Esophagus muscularis mucosa (tissue), 4 donors: ENCODE data around the gene HK1. TPM values are rescaled to one million over a fixed set of nuclear protein-coding genes. Genes with fewer than 3 reads are reported as not detected.

Experiments used
- DNase-seq: peaks from one replicate; pipeline ENCODE4 v3.0.0-alpha.2; 2017; ENCODE audit errors: extremely low spot score
- H3K27ac ChIP-seq, 4 donors: fragments of 200-600 bp; sonication (generic); replicated peaks in 1 of 4; 1 replicate in 3 of 4; 2 replicates in 1 of 4; pipeline ENCODE4 v1.5.1; 2016 to 2019; ENCODE audit warnings: mild to moderate bottlenecking in 1 of 4
- H3K27me3 ChIP-seq, 4 donors: fragments of 200-600 bp; sonication (generic); one replicate each; pipeline versions ENCODE4 v1.5.1 to v1.6.0; 2016 to 2019
- H3K36me3 ChIP-seq, 4 donors: fragments of 200-600 bp; sonication (generic); one replicate each; pipeline ENCODE4 v1.5.1; 2016 to 2019
- H3K4me1 ChIP-seq, 4 donors: fragments of 200-600 bp; sonication (generic); one replicate each; pipeline ENCODE4 v1.5.1; 2016 to 2019
- H3K4me3 ChIP-seq, 4 donors: fragments of 200-600 bp; sonication (generic); 1 replicate in 2 of 4; 2 replicates in 2 of 4; pipeline ENCODE4 v1.5.1; 2016 to 2019; ENCODE audit warnings: mild to moderate bottlenecking in 4 of 4, moderate library complexity in 1 of 4
- H3K9me3 ChIP-seq, 4 donors: fragments of 200-600 bp; sonication (generic); 1 replicate in 3 of 4; 2 replicates in 1 of 4; pipeline ENCODE4 v1.5.1; 2016 to 2019
- EP300 ChIP-seq: sonication (generic); formaldehyde crosslinking; IDR thresholded peaks from one replicate; pipeline ENCODE4 v1.6.1; 2017; ENCODE audit warnings: antibody characterized with exemption
- POLR2A ChIP-seq: fragments of 450-650 bp; IDR thresholded peaks from one replicate; pipeline ENCODE4 v1.6.1; 2017; ENCODE audit warnings: antibody characterized with exemption, moderate library complexity, mild to moderate bottlenecking, low read depth
- POLR2AphosphoS5 ChIP-seq, 2 donors: sonication (generic); formaldehyde crosslinking; IDR thresholded peaks; one replicate each; pipeline ENCODE4 v1.6.1; 2017; ENCODE audit warnings: antibody characterized with exemption in 2 of 2
- WGBS: methylation state at CpG from one replicate; pipeline ENCODE4 v1.1.5; 2018; 5-methylcytosine and 5-hydroxymethylcytosine counted together
- intact Hi-C: fragments of 100-400 bp; cut with DNase I; formaldehyde crosslinking; loops from one replicate; pipeline ENCODE4 v1.15.1; 2023
- total RNA-seq, 4 donors: library from RNA; depleted of rRNA; stranded (reverse); fragments of >200 nt; gene quantifications; one replicate each; pipeline versions ENCODE4 v1.1.0 to v1.2.1, GENCODE V29; 2016
- TF ChIP-seq, protein P1 (sequence below), 3 experiments: fragments of 200-600 bp in 2 of 3; fragments of 450-650 bp in 1 of 3; sonication (generic) in 2 of 3; IDR thresholded peaks; one replicate each; pipeline ENCODE4 v1.5.1; 2017 to 2019; ENCODE audit warnings: antibody characterized with exemption in 3 of 3, mild to moderate bottlenecking in 2 of 3, moderate library complexity in 1 of 3

HK1 gene
- total RNA-seq, 4 donors from 2014 or later = 114 to 188 (median 151) TPM

DNA sequence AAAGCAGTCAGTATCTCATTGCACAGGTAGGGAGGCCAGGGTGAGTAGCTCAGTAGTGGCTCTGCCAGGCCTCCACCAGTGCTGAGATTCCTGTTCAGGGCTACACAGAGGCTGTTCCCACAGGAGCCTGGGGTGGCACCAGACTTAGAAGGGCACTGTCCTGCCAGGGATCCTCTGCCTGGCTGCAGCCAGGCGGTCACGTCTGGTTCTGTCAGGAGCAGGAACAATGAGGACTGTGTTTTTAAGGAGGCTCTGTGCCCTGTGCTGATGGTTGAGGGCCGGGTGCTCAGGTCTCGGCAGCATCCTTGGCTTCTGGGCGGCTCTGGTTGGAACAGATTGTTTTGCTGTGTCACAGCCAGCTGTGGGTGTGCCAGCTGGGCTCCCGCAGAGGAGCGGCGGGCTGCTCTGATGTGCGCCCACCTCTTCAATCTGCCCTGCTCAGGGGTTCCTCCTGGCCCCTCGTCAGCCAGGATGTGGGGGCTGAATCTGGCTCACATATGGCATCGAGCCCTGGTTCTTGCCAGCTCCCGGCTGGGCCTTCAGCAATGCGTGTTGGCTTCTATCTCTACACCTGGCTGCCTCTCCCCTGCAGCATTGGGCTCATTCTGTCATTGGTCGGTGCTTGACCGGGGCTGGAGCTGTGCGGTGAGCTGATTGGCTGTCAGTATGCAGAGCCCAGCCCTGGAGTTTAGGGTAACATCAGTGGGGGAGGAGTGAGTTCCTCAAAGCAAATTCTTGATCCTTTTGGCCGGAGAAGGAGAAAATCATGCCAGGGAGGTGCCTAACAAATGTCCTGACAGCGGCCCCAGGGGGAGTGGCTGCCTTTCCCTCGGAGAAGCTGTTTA is 97.2 kb downstream of the HK1 start:
- 28% methylated on average over 10 of the region's 19 CpGs for WGBS
- Histone ChIP-seq H3K9me3 (no peaks in the 10 kb centered on the region), H3K4me3 (peak overlapping the region; percentile 24 to 37 (median 34)), H3K36me3 (peaks cover 13 to 69% (median 50%) of the 10 kb centered on the region in 4 donors), H3K4me1 (peaks cover 35 to 57% (median 53%) of the 10 kb centered on the region in 4 donors), H3K27ac (peak overlapping the region; percentile 78 to 84 (median 82)), H3K27me3 (no peaks in the 10 kb centered on the region)
- TF ChIP-seq, protein P1, sequence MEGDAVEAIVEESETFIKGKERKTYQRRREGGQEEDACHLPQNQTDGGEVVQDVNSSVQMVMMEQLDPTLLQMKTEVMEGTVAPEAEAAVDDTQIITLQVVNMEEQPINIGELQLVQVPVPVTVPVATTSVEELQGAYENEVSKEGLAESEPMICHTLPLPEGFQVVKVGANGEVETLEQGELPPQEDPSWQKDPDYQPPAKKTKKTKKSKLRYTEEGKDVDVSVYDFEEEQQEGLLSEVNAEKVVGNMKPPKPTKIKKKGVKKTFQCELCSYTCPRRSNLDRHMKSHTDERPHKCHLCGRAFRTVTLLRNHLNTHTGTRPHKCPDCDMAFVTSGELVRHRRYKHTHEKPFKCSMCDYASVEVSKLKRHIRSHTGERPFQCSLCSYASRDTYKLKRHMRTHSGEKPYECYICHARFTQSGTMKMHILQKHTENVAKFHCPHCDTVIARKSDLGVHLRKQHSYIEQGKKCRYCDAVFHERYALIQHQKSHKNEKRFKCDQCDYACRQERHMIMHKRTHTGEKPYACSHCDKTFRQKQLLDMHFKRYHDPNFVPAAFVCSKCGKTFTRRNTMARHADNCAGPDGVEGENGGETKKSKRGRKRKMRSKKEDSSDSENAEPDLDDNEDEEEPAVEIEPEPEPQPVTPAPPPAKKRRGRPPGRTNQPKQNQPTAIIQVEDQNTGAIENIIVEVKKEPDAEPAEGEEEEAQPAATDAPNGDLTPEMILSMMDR (IDR thresholded peaks at IDR 0.05) = peak in 1 of 3 experiments; percentile 26
- TF ChIP-seq POLR2AphosphoS5 (IDR thresholded peaks at IDR 0.05) = peak; percentile 49 to 53
- TF ChIP-seq POLR2A = no peak
- no peak for TF ChIP-seq EP300
- no peak for DNase-seq
- intact Hi-C loops = loop anchor here (2.0 kb wide), 1 partner anchor 43 kb away; no protein-coding TSS in a partner anchor

DNA sequence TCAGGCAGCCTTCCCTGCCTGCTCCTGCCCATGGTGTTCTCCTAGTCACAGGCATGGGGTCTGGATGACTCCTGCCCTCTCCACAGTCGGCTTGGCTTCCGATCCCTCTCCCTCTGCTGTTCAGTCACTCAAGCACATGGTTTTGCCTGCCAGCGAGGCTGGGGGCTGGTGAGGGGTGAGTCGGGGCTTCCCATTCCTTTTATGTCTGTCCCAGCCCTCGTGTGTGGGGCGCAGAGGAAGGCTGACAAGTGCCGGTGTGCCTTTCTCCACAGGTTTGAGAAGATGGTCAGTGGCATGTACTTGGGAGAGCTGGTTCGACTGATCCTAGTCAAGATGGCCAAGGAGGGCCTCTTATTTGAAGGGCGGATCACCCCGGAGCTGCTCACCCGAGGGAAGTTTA is 98.4 kb downstream of the HK1 start:
- Histone ChIP-seq H3K4me1 (peaks cover 35 to 57% (median 53%) of the 10 kb centered on the region in 4 donors), H3K9me3 (no peaks in the 10 kb centered on the region), H3K27ac (peak overlapping the region; percentile 78 to 84 (median 82)), H3K4me3 (no peak overlapping the region), H3K27me3 (no peaks in the 10 kb centered on the region), H3K36me3 (peaks cover 14 to 69% (median 47%) of the 10 kb centered on the region in 4 donors)
- WGBS = 85% methylated on average over 11 of the region's 11 CpGs
- no peak for DNase-seq
- TF ChIP-seq, protein P1 (IDR thresholded peaks at IDR 0.05) = peak in 1 of 3 experiments; percentile 12
- TF ChIP-seq POLR2A (no peak), EP300 (no peak)
- intact Hi-C loops = no loop called here

DNA sequence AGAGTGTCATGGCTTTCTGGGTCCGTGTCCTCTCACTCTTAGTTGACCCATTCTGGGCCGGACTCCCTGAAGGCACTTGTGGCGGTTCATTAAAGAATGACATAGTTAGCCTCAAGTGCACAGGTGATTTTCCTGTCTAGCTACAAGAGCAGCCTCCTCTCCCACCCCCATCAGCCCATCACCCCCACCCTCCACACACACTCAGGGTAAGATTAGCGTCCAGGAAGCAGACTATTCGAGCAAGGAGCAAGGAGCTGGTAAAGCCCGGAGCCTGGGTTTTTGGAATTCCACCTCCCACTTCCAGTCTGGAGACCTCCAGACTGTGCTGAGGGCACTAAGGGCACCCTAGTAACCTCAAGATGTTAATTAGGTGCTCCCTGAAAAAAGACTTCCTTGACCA is 98.9 kb downstream of the HK1 start:
- DNase-seq = no peak
- WGBS = 72% methylated on average over 6 of the region's 6 CpGs
- H3K27ac ChIP-seq = peak overlapping the region; percentile 78 to 84 (median 82)
- peaks cover 35 to 56% (median 52%) of the 10 kb centered on the region in 4 donors for H3K4me1 ChIP-seq
- TF ChIP-seq EP300 = no peak
- TF ChIP-seq, protein P1 (IDR thresholded peaks at IDR 0.05) = no peak
- TF ChIP-seq POLR2AphosphoS5 (IDR thresholded peaks at IDR 0.05) = no peak
- no peak for TF ChIP-seq POLR2A
- H3K4me3 ChIP-seq = no peak overlapping the region
- H3K9me3 ChIP-seq = no peaks in the 10 kb centered on the region
- intact Hi-C loops = no loop called here
- H3K27me3 ChIP-seq = no peaks in the 10 kb centered on the region
- H3K36me3 ChIP-seq = peaks cover 20 to 73% (median 48%) of the 10 kb centered on the region in 4 donors

DNA sequence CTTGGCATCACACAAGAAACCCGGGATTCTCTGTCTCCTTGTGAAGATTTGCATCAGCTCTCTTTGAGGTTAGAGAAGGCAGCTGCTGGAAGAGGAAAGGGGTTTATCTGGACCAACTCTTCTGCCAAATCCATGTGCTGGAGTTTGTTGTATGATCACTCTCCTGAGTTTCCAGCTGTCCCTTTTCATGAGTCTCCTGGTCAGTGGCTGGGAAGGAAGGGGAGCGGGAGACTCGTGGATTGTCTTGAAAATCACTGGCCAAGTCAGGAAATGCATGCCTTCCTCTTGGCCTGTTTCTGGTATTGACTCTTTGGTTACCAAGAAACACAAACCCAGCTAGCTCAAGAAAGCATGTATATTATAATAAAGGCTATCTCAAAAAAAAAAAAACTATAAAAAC is 99.6 kb downstream of the HK1 start:
- TF ChIP-seq EP300 (no peak), POLR2AphosphoS5 (IDR thresholded peaks at IDR 0.05) (peak; percentile 41 to 66)
- Histone ChIP-seq H3K27ac (peak overlapping the region; percentile 78 to 84 (median 82)), H3K36me3 (peaks cover 22 to 78% (median 54%) of the 10 kb centered on the region in 4 donors), H3K9me3 (no peaks in the 10 kb centered on the region), H3K4me1 (peaks cover 35 to 59% (median 54%) of the 10 kb centered on the region in 4 donors), H3K4me3 (no peak overlapping the region), H3K27me3 (no peaks in the 10 kb centered on the region)
- WGBS = 18% methylated on average over 3 of the region's 3 CpGs
- DNase-seq = no peak
- intact Hi-C loops = no loop called here

DNA sequence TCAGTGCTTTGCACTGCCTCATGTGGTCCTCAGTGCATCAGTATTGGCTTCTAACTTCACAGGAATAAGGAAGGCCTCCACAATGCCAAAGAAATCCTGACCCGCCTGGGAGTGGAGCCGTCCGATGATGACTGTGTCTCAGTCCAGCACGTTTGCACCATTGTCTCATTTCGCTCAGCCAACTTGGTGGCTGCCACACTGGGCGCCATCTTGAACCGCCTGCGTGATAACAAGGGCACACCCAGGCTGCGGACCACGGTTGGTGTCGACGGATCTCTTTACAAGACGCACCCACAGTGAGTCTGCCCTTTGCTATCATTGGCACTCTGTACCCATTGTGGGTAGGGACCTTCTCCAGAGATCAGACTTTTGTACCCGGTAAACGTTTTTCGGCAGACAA is 101.5 kb downstream of the HK1 start:
- no peaks in the 10 kb centered on the region for H3K27me3 ChIP-seq
- peaks cover 37 to 60% (median 55%) of the 10 kb centered on the region in 4 donors for H3K4me1 ChIP-seq
- intact Hi-C loops = loop anchor here (5.0 kb wide), 1 partner anchor 62 kb away; no protein-coding TSS in a partner anchor
- H3K9me3 ChIP-seq = no peaks in the 10 kb centered on the region
- 97% methylated on average over 15 of the region's 16 CpGs for WGBS
- H3K36me3 ChIP-seq = peaks cover 28 to 81% (median 66%) of the 10 kb centered on the region in 4 donors
- TF ChIP-seq EP300 (no peak), POLR2A (no peak), POLR2AphosphoS5 (IDR thresholded peaks at IDR 0.05) (no peak)
- TF ChIP-seq, protein P1 (IDR thresholded peaks at IDR 0.05) = no peak
- no peak overlapping the region for H3K27ac ChIP-seq
- DNase-seq = no peak
- H3K4me3 ChIP-seq = no peak overlapping the region
